ENCODE measurements around the gene CENPV.

Gene CENPV

GRCh38 chr17:16294560-16294959 lies 58.7 kb downstream of the CENPV start:
- Histone ChIP-seq H3K36me3 (ENCODE audit: control insufficient read depth in 2 of 2, insufficient read depth in 2 of 2, low read length in 2 of 2) (no peaks in the 10 kb centered on the region), H3K27ac (ENCODE audit: low read length) (no peak overlapping the region), H3K4me1 (ENCODE audit: control insufficient read depth, insufficient read depth, low read length) (no peaks in the 10 kb centered on the region), H3K9me3 (ENCODE audit: control insufficient read depth in 2 of 2, low read length in 2 of 2) (no peaks in the 10 kb centered on the region), H3K4me3 (ENCODE audit: low read length in 2 of 2) (no peak overlapping the region), H3K27me3 (ENCODE audit: control insufficient read depth in 1 of 2, insufficient read depth in 2 of 2, low read length in 2 of 2) (no peaks in the 10 kb centered on the region), H3K9ac (ENCODE audit: low read length in 2 of 2) (no peak overlapping the region)

- H3K4me1 ChIP-seq (ENCODE audit: control insufficient read depth, insufficient read depth, low read length): no peaks in the 10 kb centered on the region
- no peak overlapping the region for H3K27ac ChIP-seq (ENCODE audit: low read length)
- H3K4me3 ChIP-seq (ENCODE audit: low read length in 2 of 2): no peak overlapping the region
- no peaks in the 10 kb centered on the region for H3K9me3 ChIP-seq (ENCODE audit: control insufficient read depth in 2 of 2, low read length in 2 of 2)
- no peaks in the 10 kb centered on the region for H3K36me3 ChIP-seq (ENCODE audit: control insufficient read depth in 2 of 2, insufficient read depth in 2 of 2, low read length in 2 of 2)
- no peaks in the 10 kb centered on the region for H3K27me3 ChIP-seq (ENCODE audit: control insufficient read depth in 1 of 2, insufficient read depth in 2 of 2, low read length in 2 of 2)
- H3K9ac ChIP-seq (ENCODE audit: low read length in 2 of 2): no peak overlapping the region
Measured at GRCh38 chr17:16293931-16294330, 59.3 kb downstream of the CENPV start.

Data from stomach smooth muscle (tissue), 2 donors.